Measurements from ENCODE around the gene THPO. TPM values are rescaled to one million over a fixed set of nuclear protein-coding genes. Genes with fewer than 3 reads are reported as not detected.

Gene THPO
- total RNA-seq, 1 donor from 2014 or later, result not detected

DNA sequence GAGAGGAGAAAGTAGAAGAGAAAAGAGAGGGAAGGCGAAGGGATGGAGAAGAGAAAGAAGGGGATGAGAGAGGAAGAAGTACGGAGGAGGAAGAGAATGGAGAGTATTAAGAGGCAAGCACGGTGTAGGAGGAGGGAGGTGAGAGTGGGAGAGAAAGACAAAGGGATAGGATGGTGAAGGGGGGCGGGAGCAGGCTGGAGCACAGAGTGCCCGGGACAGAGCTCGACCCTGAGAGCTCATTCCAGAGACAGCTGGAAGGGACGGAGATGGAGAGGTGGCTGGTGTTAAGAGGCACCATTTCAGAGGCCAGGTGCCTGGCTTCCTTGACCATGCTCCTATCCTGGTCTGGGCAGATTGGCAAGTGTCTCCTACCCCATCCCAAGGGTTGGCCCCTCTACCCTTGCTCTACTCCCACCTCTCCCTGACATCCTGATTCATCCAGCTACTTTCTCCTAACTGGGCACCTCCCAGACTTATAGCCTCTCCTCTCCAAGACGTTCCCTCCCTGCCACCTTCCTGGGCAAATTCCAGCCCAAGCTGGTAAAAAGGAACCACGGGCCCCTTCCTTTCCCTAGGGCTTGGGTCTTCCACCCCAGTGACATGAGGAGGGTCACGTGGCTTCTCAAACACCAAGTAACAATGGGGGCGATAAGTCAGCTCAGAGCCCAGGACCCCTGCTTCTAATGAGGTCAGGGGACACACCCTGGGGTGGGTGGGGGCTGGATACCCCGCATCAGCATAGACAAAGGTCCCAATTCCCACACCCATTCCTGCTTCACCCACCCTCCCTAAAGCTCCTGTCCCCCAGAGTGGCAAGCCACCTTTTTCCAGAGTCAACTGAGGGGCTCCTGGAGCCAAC, 17.7 kb downstream of the THPO start:
- no peak for DNase-seq (ENCODE audit: low read depth)
- H3K36me3 ChIP-seq (ENCODE audit: control insufficient read depth, insufficient read depth, low read length), result peaks cover 9% of the 10 kb centered on the region
- H3K4me3 ChIP-seq (ENCODE audit: low read depth, low read length), result peak overlapping the region; percentile 46
- no peaks in the 10 kb centered on the region for H3K27me3 ChIP-seq (ENCODE audit: control insufficient read depth, insufficient read depth, low read length)
- TF ChIP-seq, protein P1, sequence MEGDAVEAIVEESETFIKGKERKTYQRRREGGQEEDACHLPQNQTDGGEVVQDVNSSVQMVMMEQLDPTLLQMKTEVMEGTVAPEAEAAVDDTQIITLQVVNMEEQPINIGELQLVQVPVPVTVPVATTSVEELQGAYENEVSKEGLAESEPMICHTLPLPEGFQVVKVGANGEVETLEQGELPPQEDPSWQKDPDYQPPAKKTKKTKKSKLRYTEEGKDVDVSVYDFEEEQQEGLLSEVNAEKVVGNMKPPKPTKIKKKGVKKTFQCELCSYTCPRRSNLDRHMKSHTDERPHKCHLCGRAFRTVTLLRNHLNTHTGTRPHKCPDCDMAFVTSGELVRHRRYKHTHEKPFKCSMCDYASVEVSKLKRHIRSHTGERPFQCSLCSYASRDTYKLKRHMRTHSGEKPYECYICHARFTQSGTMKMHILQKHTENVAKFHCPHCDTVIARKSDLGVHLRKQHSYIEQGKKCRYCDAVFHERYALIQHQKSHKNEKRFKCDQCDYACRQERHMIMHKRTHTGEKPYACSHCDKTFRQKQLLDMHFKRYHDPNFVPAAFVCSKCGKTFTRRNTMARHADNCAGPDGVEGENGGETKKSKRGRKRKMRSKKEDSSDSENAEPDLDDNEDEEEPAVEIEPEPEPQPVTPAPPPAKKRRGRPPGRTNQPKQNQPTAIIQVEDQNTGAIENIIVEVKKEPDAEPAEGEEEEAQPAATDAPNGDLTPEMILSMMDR (IDR thresholded peaks at IDR 0.05; ENCODE audit: insufficient read depth, low read length, severe bottlenecking), result no peak
- FAIRE-seq, result peak; percentile 77

DNA sequence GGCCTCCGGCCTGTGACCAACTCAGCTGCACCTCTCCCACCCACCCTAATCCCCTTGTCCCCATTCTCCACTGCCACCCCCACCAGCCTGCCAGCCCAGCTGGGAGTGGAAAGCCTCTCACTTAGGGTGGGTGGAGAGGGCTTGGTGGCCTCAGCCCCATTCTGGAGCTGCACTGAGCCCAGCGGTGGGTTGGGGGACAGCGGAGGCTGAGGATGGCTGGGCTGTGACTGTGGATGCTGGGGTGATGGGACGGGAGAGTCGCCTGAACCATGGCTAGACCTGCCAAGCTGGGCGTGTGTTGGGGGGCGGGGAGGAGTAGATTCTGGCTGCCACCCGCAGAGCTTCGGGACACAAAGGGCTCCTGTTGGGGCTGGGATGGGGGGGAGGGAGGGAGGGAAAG, 18.4 kb downstream of the THPO start:
- no peak for FAIRE-seq
- H3K36me3 ChIP-seq (ENCODE audit: control insufficient read depth, insufficient read depth, low read length), result peaks cover 7% of the 10 kb centered on the region
- H3K27me3 ChIP-seq (ENCODE audit: control insufficient read depth, insufficient read depth, low read length), result no peaks in the 10 kb centered on the region
- DNase-seq (ENCODE audit: low read depth), result no peak
- TF ChIP-seq, protein P1 (IDR thresholded peaks at IDR 0.05; ENCODE audit: insufficient read depth, low read length, severe bottlenecking), result no peak
- no peak overlapping the region for H3K4me3 ChIP-seq (ENCODE audit: low read depth, low read length)

- FAIRE-seq (no peak), DNase-seq (ENCODE audit: low read depth) (no peak)
- H3K36me3 ChIP-seq (ENCODE audit: control insufficient read depth, insufficient read depth, low read length), result peaks cover 4% of the 10 kb centered on the region
- TF ChIP-seq, protein P1 (IDR thresholded peaks at IDR 0.05; ENCODE audit: insufficient read depth, low read length, severe bottlenecking), result no peak
- no peak overlapping the region for H3K4me3 ChIP-seq (ENCODE audit: low read depth, low read length)
- H3K27me3 ChIP-seq (ENCODE audit: control insufficient read depth, insufficient read depth, low read length), result no peaks in the 10 kb centered on the region
Measured at GRCh38 chr3:184358921-184359350, 19.1 kb downstream of the THPO start.

GRCh38 chr3:184358124-184358767, 19.8 kb downstream of the THPO start:
- Histone ChIP-seq H3K27me3 (ENCODE audit: control insufficient read depth, insufficient read depth, low read length) (no peaks in the 10 kb centered on the region), H3K4me3 (ENCODE audit: low read depth, low read length) (no peak overlapping the region), H3K36me3 (ENCODE audit: control insufficient read depth, insufficient read depth, low read length) (peaks cover 4% of the 10 kb centered on the region)
- TF ChIP-seq, protein P1 (IDR thresholded peaks at IDR 0.05; ENCODE audit: insufficient read depth, low read length, severe bottlenecking), result no peak
- FAIRE-seq (no peak), DNase-seq (ENCODE audit: low read depth) (no peak)

DNA sequence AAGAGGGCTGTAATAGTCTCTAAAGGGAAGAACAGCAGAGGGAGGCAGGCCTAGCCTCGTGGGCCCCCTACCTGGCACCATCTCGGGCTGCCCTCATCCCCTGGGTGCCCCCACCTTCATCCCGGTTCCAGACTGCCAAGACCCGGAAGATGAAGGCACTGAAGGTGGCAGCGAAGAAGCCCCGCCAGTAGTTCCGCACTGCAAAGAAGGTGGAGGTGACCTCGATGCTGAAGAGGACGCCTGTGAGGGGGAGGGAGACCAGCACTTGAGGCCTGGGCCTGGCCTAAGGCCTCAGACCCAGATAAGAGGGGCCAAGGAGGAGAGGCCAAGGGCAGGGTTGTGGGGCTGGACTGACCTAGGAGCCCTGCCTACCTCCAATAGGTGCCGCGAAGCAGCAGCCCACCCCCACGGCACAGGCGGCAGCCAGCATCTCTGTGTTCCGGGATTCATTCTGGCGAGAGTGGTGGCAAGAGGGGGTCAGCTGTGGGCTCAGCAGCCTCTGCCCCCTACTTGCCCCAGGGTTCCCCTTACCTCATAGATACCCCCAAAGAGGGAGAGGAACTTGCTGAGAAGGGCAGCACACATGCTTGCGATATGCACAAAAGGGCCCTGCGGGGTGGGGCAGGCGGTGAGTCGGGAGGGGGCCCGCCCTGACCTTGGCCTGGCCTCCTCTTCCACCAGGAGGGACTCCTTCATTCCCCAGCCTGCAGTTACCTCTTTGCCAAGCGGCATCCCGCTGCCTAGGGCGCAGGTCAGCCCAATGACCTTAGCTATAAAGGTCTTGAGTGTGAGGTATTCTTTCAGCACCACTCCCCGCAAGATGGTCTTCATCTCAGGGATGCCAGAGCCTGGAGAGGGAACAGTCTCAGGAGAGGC, 20.5 kb downstream of the THPO start:
- FAIRE-seq, result no peak

More for the DNA sequence above, 20.5 kb downstream of the THPO start:
- no peak overlapping the region for H3K4me3 ChIP-seq (ENCODE audit: low read depth, low read length)
- H3K36me3 ChIP-seq (ENCODE audit: control insufficient read depth, insufficient read depth, low read length), result peaks cover 4% of the 10 kb centered on the region
- DNase-seq (ENCODE audit: low read depth), result no peak
- H3K27me3 ChIP-seq (ENCODE audit: control insufficient read depth, insufficient read depth, low read length), result no peaks in the 10 kb centered on the region
- TF ChIP-seq, protein P1 (IDR thresholded peaks at IDR 0.05; ENCODE audit: insufficient read depth, low read length, severe bottlenecking), result no peak

Measured in bronchial epithelial cell (primary cell).